ENCODE results near the gene QRICH2. TPM values are rescaled to one million over a fixed set of nuclear protein-coding genes. Genes with fewer than 3 reads are reported as not detected.
"Not testable (repeated sequence)": the region's sequence is repeated elsewhere in the genome, so short reads cannot be mapped to it uniquely, and the experiment has no call there.

QRICH2 gene
- total RNA-seq, 1 donor from 2014 or later, result 3.2 TPM

DNA sequence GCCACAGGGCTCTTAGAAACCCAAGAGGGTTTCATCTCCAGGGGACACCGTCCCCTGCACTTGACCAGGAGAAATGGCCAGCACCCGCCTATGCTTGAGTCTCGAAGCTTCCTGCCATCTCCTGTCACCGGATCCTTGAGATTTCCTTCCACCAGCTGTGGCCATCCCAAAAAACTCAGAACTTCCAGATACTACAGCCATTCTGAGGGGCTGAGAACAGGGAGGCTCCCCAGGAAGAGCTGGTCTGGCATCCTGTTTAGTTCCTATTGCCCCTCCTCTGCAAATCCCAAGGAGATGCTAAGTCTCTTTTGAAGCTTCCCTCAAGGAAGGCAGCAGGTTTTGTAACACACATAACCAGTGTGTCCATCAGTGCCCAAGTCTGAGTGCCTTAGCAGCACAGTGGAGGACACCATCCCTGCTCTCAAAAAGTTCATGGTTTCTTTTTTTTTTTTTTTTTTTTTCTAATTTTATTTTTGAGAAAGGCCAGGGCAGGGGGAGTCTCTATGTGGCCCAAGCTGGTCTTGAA lies 41.0 kb downstream of the QRICH2 start:
- intact Hi-C loops (cut with micrococcal nuclease), result loop anchor here (5.0 kb wide), 2 partner anchors 125 to 470 kb away; partner anchors contain the start of genes FOXJ1, MFSD11 and SRSF2

GRCh38 chr17:76266244-76266938 lies 41.7 kb downstream of the QRICH2 start:
- intact Hi-C loops (cut with micrococcal nuclease), result loop anchor here (5.0 kb wide), 2 partner anchors 124 to 471 kb away; partner anchors contain the start of genes FOXJ1, MFSD11 and SRSF2

DNA sequence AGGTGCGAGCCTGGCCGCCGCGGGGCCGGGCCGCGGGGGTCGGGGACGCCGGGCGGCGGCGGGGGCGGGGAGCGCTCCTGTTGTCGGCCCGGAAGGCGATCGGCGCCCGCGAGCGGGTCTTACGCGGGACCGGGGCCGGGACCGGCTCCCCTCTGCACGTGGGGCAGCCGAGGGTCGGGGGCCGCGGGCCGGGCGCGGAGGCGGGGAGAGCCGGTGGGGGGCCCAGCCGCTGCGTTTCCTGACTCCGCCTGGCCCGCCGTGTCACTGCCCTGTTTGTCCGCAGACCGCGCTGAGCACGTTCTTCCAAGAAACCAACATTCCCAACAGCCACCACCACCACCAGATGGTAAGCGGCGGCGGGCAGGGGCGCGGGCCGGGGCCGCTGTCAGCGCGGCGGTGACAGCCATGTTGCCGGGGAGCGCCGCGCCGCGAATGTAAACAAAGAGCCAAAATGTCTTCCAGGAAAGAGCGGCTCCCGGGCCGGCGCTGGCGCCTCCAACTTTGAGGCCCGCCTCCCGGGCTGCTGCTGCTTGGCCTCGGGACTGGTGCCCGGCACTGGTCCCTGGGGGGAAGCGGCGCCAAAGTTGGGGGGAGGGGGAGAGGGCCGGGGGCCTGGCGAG lies 42.3 kb downstream of the QRICH2 start:
- intact Hi-C loops (cut with micrococcal nuclease), result loop anchor here (1.0 to 5.0 kb wide), 3 partner anchors 19 to 472 kb away; partner anchors contain the start of genes FOXJ1, MFSD11 and SRSF2

DNA sequence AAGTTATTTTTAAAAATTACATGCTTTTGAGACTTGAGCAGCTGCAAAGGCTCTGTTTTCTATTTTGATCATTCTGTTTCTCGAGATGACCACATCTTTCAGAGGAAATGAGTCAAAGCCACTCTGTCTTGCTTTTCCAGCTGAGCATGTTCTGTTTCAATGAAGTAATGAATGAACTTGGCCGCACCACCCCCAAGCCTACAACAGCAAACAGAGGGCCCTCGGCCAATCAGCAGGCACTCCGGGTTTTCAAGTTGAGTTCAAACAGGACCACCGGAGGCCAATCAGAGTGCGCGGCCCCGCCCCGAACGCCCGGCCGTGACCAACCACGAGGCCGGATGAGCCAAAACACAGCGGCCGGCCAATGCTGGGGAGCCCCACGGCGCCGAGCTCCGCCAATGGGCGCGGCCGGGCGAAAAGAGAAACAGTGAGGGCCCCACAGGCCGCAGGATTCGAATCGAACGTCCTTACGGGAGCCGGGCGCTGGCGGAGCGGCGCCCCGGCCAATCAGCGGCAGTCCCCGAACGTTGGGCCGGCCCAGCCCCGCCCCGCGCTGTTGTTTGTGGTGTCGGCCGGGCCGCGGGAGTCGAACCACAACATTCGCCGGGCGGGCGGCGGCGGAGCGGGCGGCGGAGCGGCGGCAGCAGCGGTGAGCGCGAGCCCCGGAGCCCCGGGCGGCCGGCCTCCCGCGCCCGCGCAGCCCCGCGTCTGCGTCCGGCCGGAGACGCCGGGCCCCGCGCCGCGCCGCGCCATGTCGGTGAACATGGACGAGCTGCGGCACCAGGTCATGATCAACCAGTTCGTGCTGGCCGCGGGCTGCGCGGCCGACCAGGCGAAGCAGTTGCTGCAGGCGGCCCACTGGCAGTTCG lies 43.1 kb downstream of the QRICH2 start, which contains the start of gene UBALD2:
Gene UBALD2 (plus strand): TSS at position 594 of the 869 bp plus-strand sequence. CDS start 158 bp downstream, at position 752.
- intact Hi-C loops (cut with micrococcal nuclease), result loop anchor here (1.0 to 5.0 kb wide), 5 partner anchors 19 to 483 kb away; partner anchors contain the start of genes FOXJ1, MFSD11, SRSF2 and UNK

GRCh38 chr17:76264425-76264754 lies 43.7 kb downstream of the QRICH2 start:
- intact Hi-C loops (cut with micrococcal nuclease), result loop anchor here (1.0 to 5.0 kb wide), 2 partner anchors 72 to 482 kb away; partner anchors contain the start of gene UNK

GRCh38 chr17:76263896-76264295 lies 44.2 kb downstream of the QRICH2 start:
- intact Hi-C loops (cut with micrococcal nuclease), result loop anchor here (1.0 to 5.0 kb wide), 2 partner anchors 72 to 482 kb away; partner anchors contain the start of gene UNK

- intact Hi-C loops (cut with micrococcal nuclease), result loop anchor here (5.0 kb wide), 1 partner anchor 481 kb away; the partner anchor contains the start of gene UNK
Observed at GRCh38 chr17:76262732-76263344, 45.2 kb downstream of the QRICH2 start.

DNA sequence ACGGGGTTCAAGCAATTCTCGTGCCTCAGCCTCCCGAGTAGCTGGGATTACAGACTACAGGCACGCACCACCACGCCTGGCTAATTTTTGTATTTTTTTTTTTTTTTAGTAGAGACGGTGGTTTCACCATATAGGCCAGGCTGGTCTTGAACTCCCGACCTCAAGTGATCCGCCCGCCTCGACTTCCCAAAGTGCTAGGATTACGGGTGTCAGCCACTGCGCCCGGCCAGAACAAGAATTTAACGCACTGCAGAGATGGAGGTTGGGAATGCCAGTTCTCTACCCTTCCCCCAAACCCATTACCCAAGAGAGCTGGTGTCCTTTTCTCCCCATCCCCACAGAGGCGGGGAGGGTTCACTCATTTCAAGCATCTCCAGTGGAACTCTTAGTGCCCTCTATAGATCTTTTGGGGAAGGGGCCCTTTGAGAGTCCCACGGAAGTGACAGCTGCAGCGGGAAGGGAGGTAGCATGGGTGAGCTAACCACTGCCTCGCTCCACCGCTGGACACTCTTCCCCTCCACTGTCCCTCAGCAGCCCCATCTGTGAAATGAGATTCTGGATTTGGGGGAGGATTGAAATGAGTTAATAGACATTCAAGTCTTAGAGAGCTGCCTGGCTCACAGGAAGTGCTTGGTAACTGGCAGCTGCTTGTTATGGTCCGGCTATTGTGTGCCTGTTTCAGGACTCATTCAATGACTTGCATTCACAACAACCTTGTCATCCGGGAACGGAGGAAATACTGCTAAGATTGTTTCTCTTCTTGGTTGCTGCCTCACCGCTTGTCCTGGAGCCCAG lies 46.5 kb downstream of the QRICH2 start:
- intact Hi-C loops (cut with micrococcal nuclease), result loop anchor here (5.0 kb wide), 1 partner anchor 479 kb away; the partner anchor contains the start of gene UNK

GRCh38 chr17:76260669-76261068 lies 47.4 kb downstream of the QRICH2 start:
- intact Hi-C loops (cut with micrococcal nuclease), result loop anchor here (5.0 kb wide), 1 partner anchor 478 kb away; the partner anchor contains the start of gene UNK

- intact Hi-C loops (cut with micrococcal nuclease), result loop anchor here (5.0 kb wide), 1 partner anchor 478 kb away; the partner anchor contains the start of gene UNK
Observed at GRCh38 chr17:76260220-76260619, 47.9 kb downstream of the QRICH2 start.

- intact Hi-C loops (cut with micrococcal nuclease), result not testable (repeated sequence)
Observed at GRCh38 chr17:76256430-76257050, 51.5 kb downstream of the QRICH2 start.

- intact Hi-C loops (cut with micrococcal nuclease), result no loop called here
Observed at GRCh38 chr17:76255801-76256429, 52.2 kb downstream of the QRICH2 start.

GRCh38 chr17:76254275-76254674 lies 53.8 kb downstream of the QRICH2 start:
- intact Hi-C loops (cut with micrococcal nuclease), result no loop called here

GRCh38 chr17:76253841-76254240 lies 54.2 kb downstream of the QRICH2 start:
- intact Hi-C loops (cut with micrococcal nuclease), result no loop called here

DNA sequence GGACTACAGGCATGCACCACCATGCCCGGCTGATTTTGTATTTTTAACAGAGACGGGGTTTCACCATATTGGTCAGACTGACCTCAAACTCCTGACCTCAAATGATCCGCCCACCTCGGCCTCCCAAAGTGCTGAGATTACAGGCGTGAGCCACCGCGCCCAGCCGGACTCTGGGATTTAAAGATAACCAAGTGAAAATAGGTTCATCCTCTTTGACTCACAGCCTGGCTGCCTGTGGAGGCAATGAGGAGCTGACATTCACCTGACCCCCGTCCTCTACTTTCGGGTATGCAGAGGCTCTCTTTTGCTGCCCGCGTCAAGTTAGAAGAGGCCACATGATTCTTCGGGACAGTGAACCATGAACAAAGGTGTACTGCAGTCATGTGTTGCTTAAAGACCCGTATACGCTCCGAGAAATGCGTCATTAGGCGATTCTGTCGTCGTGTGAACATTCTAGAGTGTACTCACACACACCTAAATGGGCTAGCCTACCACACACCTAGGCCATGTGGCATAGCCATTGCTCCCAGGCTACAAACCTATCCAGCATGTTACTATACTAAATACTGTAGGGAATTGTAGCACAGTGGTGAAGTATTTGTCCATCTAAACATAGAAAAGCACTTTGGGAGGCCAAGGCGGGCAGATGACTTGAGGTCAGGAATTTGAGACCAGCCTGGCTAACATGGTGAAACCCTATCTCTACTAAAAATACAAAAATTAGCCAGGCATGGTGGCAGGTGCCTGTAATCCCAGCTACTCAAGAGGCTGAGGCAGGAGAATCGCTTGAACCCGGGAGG lies 54.9 kb downstream of the QRICH2 start:
- intact Hi-C loops (cut with micrococcal nuclease), result not testable (repeated sequence)

- intact Hi-C loops (cut with micrococcal nuclease), result no loop called here
Observed at GRCh38 chr17:76252040-76252954, 55.8 kb downstream of the QRICH2 start.

Measured in T-helper 2 cell treated with Interferon-gamma antibody and Interleukin-4, amounts not matched to agents 100 ng/mL and 5 ng/mL, for 36 hours (primary cell).